Spleen (tissue), 11 donors: ENCODE data around the gene IGSF22. TPM values are rescaled to one million over a fixed set of nuclear protein-coding genes. Genes with fewer than 3 reads are reported as not detected.
"Not testable (repeated sequence)": the region's sequence is repeated elsewhere in the genome, so short reads cannot be mapped to it uniquely, and the experiment has no call there.

Experiments used
- DNase-seq: peaks from one replicate; pipeline ENCODE4 v3.0.0-alpha.2; 2020
- H3K27ac ChIP-seq, 8 donors: fragments of 200-600 bp; sonication (generic) in 7 of 8; 1 replicate in 4 of 8; 2 replicates in 4 of 8; pipeline versions ENCODE4 v1.5.0 to v1.8.0; 2016 to 2021; ENCODE audit warnings: inconsistent platforms in 4 of 8, mild to moderate bottlenecking in 4 of 8, moderate library complexity in 1 of 8
- H3K27me3 ChIP-seq, 7 donors: fragments of 200-600 bp; sonication (generic) in 6 of 7; replicated peaks in 1 of 7; 1 replicate in 4 of 7; 2 replicates in 3 of 7; pipeline versions ENCODE4 v1.5.0 to v1.8.0; 2016 to 2021; ENCODE audit warnings: inconsistent platforms in 3 of 7, mild to moderate bottlenecking in 1 of 7
- H3K36me3 ChIP-seq, 6 donors: fragments of 200-600 bp; sonication (generic) in 5 of 6; 1 replicate in 4 of 6; 2 replicates in 2 of 6; pipeline versions ENCODE4 v1.5.0 to v1.8.0; 2016 to 2021; ENCODE audit warnings: inconsistent platforms in 2 of 6
- H3K4me1 ChIP-seq, 6 donors: fragments of 200-600 bp; sonication (generic) in 5 of 6; 1 replicate in 3 of 6; 2 replicates in 3 of 6; pipeline versions ENCODE4 v1.5.0 to v1.8.0; 2016 to 2021; ENCODE audit warnings: inconsistent platforms in 3 of 6
- H3K4me3 ChIP-seq, 8 donors: fragments of 200-600 bp; sonication (generic) in 7 of 8; 1 replicate in 4 of 8; 2 replicates in 4 of 8; pipeline versions ENCODE4 v1.5.0 to v1.8.0; 2016 to 2021; ENCODE audit warnings: inconsistent platforms in 4 of 8, mild to moderate bottlenecking in 4 of 8, moderate library complexity in 2 of 8
- H3K9me3 ChIP-seq, 8 donors: fragments of 200-600 bp; sonication (generic) in 7 of 8; 1 replicate in 4 of 8; 2 replicates in 4 of 8; pipeline versions ENCODE4 v1.5.0 to v1.8.0; 2016 to 2021; ENCODE audit warnings: inconsistent platforms in 4 of 8
- POLR2A ChIP-seq, 3 donors: fragments of 450-650 bp; IDR thresholded peaks; one replicate each; pipeline ENCODE4 v1.5.1; 2017; ENCODE audit warnings: antibody characterized with exemption in 3 of 3, mild to moderate bottlenecking in 1 of 3
- POLR2AphosphoS5 ChIP-seq, 3 donors: sonication (generic); formaldehyde crosslinking; IDR thresholded peaks; one replicate each; pipeline ENCODE4 v1.5.1; 2017; ENCODE audit warnings: antibody characterized with exemption in 3 of 3
- WGBS, 5 donors: extraction: QIAGEN DNeasy Blood & Tissue Kit in 3 of 5; methylation state at CpG; one replicate each; pipeline versions ENCODE4 v1.1.5 to v1.1.7; 2013 to 2018; 5-methylcytosine and 5-hydroxymethylcytosine counted together
- intact Hi-C: fragments of 100-400 bp; cut with DNase I; formaldehyde crosslinking; loops from one replicate; pipeline ENCODE4 v1.15.0; 2023; ENCODE audit warnings: low total_unique reads
- polyA plus RNA-seq, 3 donors: library from polyadenylated mRNA; stranded (reverse); fragments of 200-250 nt; gene quantifications; one replicate each; pipeline ENCODE4 v1.2.1, GENCODE V29; 2013
- total RNA-seq, 7 donors: library from RNA; depleted of rRNA in 3 of 7; stranded (reverse); fragments of >200 nt in 3 of 7; fragmentation: NEBNext Ultra II Directional in 4 of 7; extraction: Animal tissue kit (Norgen Biotek cat#: 25700) in 4 of 7; gene quantifications; one replicate each; pipeline versions ENCODE4 v1.1.0 to v1.2.1, GENCODE V29; 2016 to 2021
- TF ChIP-seq, protein P1 (sequence below), 11 experiments: fragments of 200-600 bp in 7 of 11; fragments of 450-650 bp in 4 of 11; sonication (generic) in 4 of 11; IDR thresholded peaks in 8 of 11; conservative IDR thresholded peaks in 3 of 11; 1 replicate in 7 of 11; 2 replicates in 4 of 11; pipeline versions ENCODE4 v1.4.0 to v1.8.0; 2016 to 2021; ENCODE audit warnings: antibody characterized with exemption in 11 of 11, inconsistent platforms in 4 of 11, mild to moderate bottlenecking in 1 of 11
- donor health status: healthy with polysubstance abuse.
- donor health status: DM: no; HTN: no; CAD: no; lungs with moderate emphysema.
- donor health status: DM: no; HTN: no; CAD: no.
- donor health status: Bipolar disorder and iron deficiency.
- donor health status: healthy.
- donor health status: DM: no; HTN: no; CAD: no.
- donor health status: DM: yes; HTN: yes; CAD: no.

The IGSF22 gene
- total and polyA plus RNA-seq, 10 donors: 0.12 to 3.2 (median 0.58) TPM; not detected in 2

DNA sequence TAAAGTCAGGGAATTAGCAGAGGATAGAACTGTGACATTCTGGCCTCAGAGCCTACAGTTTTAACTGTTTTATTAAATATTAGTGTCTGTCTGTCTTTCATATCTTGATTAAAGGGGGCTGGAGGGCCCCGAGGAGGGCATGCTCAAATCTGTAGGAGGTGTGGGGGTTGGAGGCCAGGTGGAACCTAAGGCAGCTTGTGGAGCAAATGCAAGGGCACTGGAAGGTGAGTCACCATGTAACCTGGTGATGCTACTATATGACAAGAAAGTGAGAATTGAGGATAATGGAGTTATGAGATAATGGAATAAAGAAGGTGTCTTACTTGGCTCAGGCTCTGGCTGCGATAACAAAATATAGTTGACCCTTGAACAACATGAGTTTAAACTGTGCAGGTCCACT is 54.7 kb downstream of the IGSF22 start:
- TF ChIP-seq, protein P1, sequence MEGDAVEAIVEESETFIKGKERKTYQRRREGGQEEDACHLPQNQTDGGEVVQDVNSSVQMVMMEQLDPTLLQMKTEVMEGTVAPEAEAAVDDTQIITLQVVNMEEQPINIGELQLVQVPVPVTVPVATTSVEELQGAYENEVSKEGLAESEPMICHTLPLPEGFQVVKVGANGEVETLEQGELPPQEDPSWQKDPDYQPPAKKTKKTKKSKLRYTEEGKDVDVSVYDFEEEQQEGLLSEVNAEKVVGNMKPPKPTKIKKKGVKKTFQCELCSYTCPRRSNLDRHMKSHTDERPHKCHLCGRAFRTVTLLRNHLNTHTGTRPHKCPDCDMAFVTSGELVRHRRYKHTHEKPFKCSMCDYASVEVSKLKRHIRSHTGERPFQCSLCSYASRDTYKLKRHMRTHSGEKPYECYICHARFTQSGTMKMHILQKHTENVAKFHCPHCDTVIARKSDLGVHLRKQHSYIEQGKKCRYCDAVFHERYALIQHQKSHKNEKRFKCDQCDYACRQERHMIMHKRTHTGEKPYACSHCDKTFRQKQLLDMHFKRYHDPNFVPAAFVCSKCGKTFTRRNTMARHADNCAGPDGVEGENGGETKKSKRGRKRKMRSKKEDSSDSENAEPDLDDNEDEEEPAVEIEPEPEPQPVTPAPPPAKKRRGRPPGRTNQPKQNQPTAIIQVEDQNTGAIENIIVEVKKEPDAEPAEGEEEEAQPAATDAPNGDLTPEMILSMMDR (IDR thresholded peaks at IDR 0.05 in 8 of 11, conservative IDR thresholded peaks at IDR 0.05 in 3 of 11): no peak
- TF ChIP-seq POLR2A (IDR thresholded peaks at IDR 0.05): no peak
- no peak for TF ChIP-seq POLR2AphosphoS5 (IDR thresholded peaks at IDR 0.05)
- Histone ChIP-seq H3K36me3 (no peaks in the 10 kb centered on the region), H3K27me3 (no peaks in the 10 kb centered on the region), H3K27ac (no peak overlapping the region), H3K4me1 (peaks cover 0 to 23% (median 0%) of the 10 kb centered on the region in 6 donors), H3K9me3 (no peaks in the 10 kb centered on the region), H3K4me3 (no peak overlapping the region)
- intact Hi-C loops: no loop called here
- no peak for DNase-seq
- 82 to 94% (median 93%) methylated on average over 2 of the region's 2 CpGs for WGBS, 5 donors

DNA sequence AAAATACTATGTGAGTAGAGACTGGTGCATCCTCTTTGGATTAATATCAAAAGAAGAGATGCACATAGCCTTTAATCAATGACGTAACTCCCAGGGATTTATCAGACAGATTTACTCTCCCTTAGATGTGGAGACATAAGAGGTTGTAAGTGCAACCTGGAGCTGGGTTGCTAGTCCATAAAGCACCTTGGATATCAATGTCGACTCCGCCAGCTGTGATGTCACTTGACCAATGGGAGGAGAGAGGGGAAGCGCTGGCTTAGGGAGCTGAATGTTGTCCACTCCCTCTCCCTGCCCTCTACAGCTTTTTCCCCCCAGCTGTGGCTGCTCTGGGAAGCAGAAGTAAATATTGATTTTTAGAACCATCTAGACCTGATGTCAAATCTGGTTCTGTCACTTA is 56.3 kb downstream of the IGSF22 start:
- Histone ChIP-seq H3K4me3 (no peak overlapping the region), H3K27me3 (no peaks in the 10 kb centered on the region), H3K36me3 (no peaks in the 10 kb centered on the region), H3K27ac (no peak overlapping the region), H3K4me1 (peaks cover 0 to 23% (median 0%) of the 10 kb centered on the region in 6 donors), H3K9me3 (no peaks in the 10 kb centered on the region)
- DNase-seq: no peak
- TF ChIP-seq POLR2A (IDR thresholded peaks at IDR 0.05): no peak
- TF ChIP-seq, protein P1 (IDR thresholded peaks at IDR 0.05 in 8 of 11, conservative IDR thresholded peaks at IDR 0.05 in 3 of 11): no peak
- no peak for TF ChIP-seq POLR2AphosphoS5 (IDR thresholded peaks at IDR 0.05)
- WGBS, 5 donors: 81 to 90% (median 90%) methylated on average over 4 of the region's 4 CpGs
- intact Hi-C loops: no loop called here

DNA sequence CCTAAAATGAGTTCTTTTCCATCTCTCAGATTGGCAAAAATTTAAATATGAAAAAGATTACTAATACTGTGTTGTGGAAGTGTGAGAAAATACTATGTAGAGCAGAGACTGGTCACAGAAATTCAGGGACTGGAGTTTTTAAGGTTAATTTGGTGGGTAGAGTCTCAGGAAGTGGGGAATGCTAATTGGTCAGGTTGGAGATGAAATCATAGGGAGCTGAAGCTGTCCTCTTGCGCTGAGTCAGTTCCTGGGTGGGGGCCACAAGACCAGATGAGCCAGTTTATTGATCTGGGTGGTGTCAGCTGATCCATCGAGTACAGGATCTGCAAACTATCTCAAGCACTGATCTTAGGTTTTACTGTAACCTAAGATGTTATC is 56.8 kb downstream of the IGSF22 start:
- H3K4me1 ChIP-seq: peaks cover 0 to 23% (median 0%) of the 10 kb centered on the region in 6 donors
- no peaks in the 10 kb centered on the region for H3K36me3 ChIP-seq
- H3K4me3 ChIP-seq: no peak overlapping the region
- DNase-seq: no peak
- H3K27me3 ChIP-seq: no peaks in the 10 kb centered on the region
- WGBS, 5 donors: 21 to 36% (median 27%) methylated on average over 2 of the region's 2 CpGs
- TF ChIP-seq, protein P1 (IDR thresholded peaks at IDR 0.05 in 8 of 11, conservative IDR thresholded peaks at IDR 0.05 in 3 of 11): no peak
- TF ChIP-seq POLR2AphosphoS5 (IDR thresholded peaks at IDR 0.05) (no peak), POLR2A (IDR thresholded peaks at IDR 0.05) (no peak)
- H3K27ac ChIP-seq: no peak overlapping the region
- no peaks in the 10 kb centered on the region for H3K9me3 ChIP-seq
- intact Hi-C loops: no loop called here

DNA sequence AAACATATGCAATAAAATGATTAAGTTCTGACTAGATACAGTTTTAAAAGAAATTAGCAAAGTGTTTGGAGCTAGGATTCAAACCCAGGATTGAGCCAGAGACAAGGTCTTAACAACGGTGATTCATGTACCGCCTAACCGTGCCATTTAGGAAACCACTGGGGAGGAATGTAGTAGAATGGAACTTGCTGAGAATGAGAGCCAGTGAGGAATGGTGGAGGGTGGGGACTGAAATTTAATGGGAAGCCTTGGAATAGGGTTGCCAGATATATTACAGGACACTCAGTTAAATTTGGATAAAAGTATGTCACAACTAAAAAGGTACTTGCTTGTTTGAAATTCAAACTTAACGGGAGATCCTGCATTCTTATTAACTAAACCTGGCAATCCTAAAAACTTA is 57.9 kb downstream of the IGSF22 start:
- DNase-seq: no peak
- Histone ChIP-seq H3K27ac (no peak overlapping the region), H3K4me3 (no peak overlapping the region), H3K36me3 (no peaks in the 10 kb centered on the region), H3K9me3 (no peaks in the 10 kb centered on the region), H3K4me1 (peaks cover 0 to 23% (median 0%) of the 10 kb centered on the region in 6 donors), H3K27me3 (no peaks in the 10 kb centered on the region)
- 91 to 98% (median 94%) methylated on average over 4 of the region's 4 CpGs for WGBS, 5 donors
- TF ChIP-seq POLR2AphosphoS5 (IDR thresholded peaks at IDR 0.05) (no peak), POLR2A (IDR thresholded peaks at IDR 0.05) (no peak)
- TF ChIP-seq, protein P1 (IDR thresholded peaks at IDR 0.05 in 8 of 11, conservative IDR thresholded peaks at IDR 0.05 in 3 of 11): no peak
- intact Hi-C loops: no loop called here

DNA sequence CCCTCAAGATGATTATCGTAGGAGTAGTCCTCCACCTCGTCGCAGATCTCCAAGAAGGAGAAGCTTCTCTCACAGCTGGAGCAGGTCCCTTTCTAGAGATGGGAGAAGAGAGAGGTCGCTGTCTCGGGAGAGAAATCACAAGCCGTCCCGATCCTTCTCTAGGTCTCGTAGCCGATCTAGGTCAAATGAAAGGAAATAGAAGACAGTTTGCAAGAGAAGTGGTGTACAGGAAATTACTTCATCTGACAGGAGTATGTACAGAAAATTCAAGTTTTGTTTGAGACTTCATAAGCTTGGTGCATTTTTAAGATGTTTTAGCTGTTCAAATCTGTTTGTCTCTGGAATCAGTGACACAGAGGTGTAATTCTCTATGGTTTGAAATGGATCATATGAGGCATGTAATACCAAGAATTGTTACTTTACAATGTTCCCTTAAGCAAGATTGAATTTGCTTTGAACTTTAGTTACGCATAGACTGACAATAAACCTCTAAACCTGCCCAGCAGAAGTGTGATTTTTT is 60.6 kb downstream of the IGSF22 start:
- H3K27me3 ChIP-seq, intact Hi-C loops: not testable (repeated sequence)
- WGBS, 5 donors: 40 to 83% (median 78%) methylated on average over 10 of the region's 10 CpGs

More for the DNA sequence above, 60.6 kb downstream of the IGSF22 start:
- H3K4me3 ChIP-seq, H3K9me3 ChIP-seq, H3K27ac ChIP-seq, H3K4me1 ChIP-seq, DNase-seq, H3K36me3 ChIP-seq: not testable (repeated sequence)
